ENCODE results near the gene SLC25A19. TPM values are rescaled to one million over a fixed set of nuclear protein-coding genes. Genes with fewer than 3 reads are reported as not detected.

SLC25A19 gene
- total RNA-seq, 2 experiments from 2014 or later, result 113 to 144 TPM

GRCh38 chr17:75232786-75233185 is 56.4 kb downstream of the SLC25A19 start:
- ChIA-PET CTCF (ENCODE audit: unreplicated experiment) (no interaction called here), POLR2A (no interaction called here)
- no peak overlapping the region for H3K4me2 ChIP-seq (ENCODE audit: low read length)
- H4K20me1 ChIP-seq (ENCODE audit: insufficient read depth, low read length), result no peaks in the 10 kb centered on the region
- no TSS peak for BruUV-seq (replicated peaks)
- H3K4me1 ChIP-seq (ENCODE audit: insufficient read depth, low read length, poor library complexity, severe bottlenecking), result no peaks in the 10 kb centered on the region
- H2AFZ ChIP-seq (ENCODE audit: low read length), result no peak overlapping the region
- no peak for DNase-seq (ENCODE audit: low spot score)
- H3K9me3 ChIP-seq (ENCODE audit: low read length), result no peaks in the 10 kb centered on the region
- TF ChIP-seq CTCF (conservative IDR thresholded peaks at IDR 0.05; ENCODE audit: low read length) (no peak), EZH2phosphoT487 (IDR thresholded peaks at IDR 0.05; ENCODE audit: borderline replicate concordance, low read depth, low read length) (no peak)
- H3K36me3 ChIP-seq (ENCODE audit: insufficient read depth, low read length), result peaks cover 96% of the 10 kb centered on the region
- H3K9me2 ChIP-seq (ENCODE audit: insufficient read depth, low read length), result no peaks in the 10 kb centered on the region
- intact Hi-C loops (cut with micrococcal nuclease; ENCODE audit: unreplicated experiment), result no loop called here
- no peak overlapping the region for H3K4me3 ChIP-seq (ENCODE audit: low read depth, low read length, poor library complexity, severe bottlenecking)
- H3K79me2 ChIP-seq (ENCODE audit: insufficient read depth, low read depth, low read length), result no peaks in the 10 kb centered on the region
- H3K27ac ChIP-seq (ENCODE audit: low read depth, low read length, poor library complexity, severe bottlenecking), result no peak overlapping the region

GRCh38 chr17:75231741-75232464 is 57.3 kb downstream of the SLC25A19 start:
- H3K4me3 ChIP-seq (ENCODE audit: low read depth, low read length, poor library complexity, severe bottlenecking), result no peak overlapping the region

More at GRCh38 chr17:75231741-75232464, 57.3 kb downstream of the SLC25A19 start:
- ChIA-PET CTCF (ENCODE audit: unreplicated experiment) (no interaction called here), POLR2A (no interaction called here)
- no peak for DNase-seq (ENCODE audit: low spot score)
- no peaks in the 10 kb centered on the region for H4K20me1 ChIP-seq (ENCODE audit: insufficient read depth, low read length)
- H3K27ac ChIP-seq (ENCODE audit: low read depth, low read length, poor library complexity, severe bottlenecking), result no peak overlapping the region
- no peaks in the 10 kb centered on the region for H3K9me2 ChIP-seq (ENCODE audit: insufficient read depth, low read length)
- H3K4me2 ChIP-seq (ENCODE audit: low read length), result no peak overlapping the region
- peaks cover 96% of the 10 kb centered on the region for H3K36me3 ChIP-seq (ENCODE audit: insufficient read depth, low read length)
- no peak overlapping the region for H2AFZ ChIP-seq (ENCODE audit: low read length)
- H3K4me1 ChIP-seq (ENCODE audit: insufficient read depth, low read length, poor library complexity, severe bottlenecking), result no peaks in the 10 kb centered on the region
- intact Hi-C loops (cut with micrococcal nuclease; ENCODE audit: unreplicated experiment), result no loop called here
- no TSS peak for BruUV-seq (replicated peaks)
- H3K9me3 ChIP-seq (ENCODE audit: low read length), result no peaks in the 10 kb centered on the region
- no peaks in the 10 kb centered on the region for H3K79me2 ChIP-seq (ENCODE audit: insufficient read depth, low read depth, low read length)
- TF ChIP-seq CTCF (conservative IDR thresholded peaks at IDR 0.05; ENCODE audit: low read length) (no peak), EZH2phosphoT487 (IDR thresholded peaks at IDR 0.05; ENCODE audit: borderline replicate concordance, low read depth, low read length) (no peak)
